Mucosa of descending colon (tissue), 3 donors: ENCODE measurements around the gene YBX2. TPM values are rescaled to one million over a fixed set of nuclear protein-coding genes. Genes with fewer than 3 reads are reported as not detected.

Source experiments
- ATAC-seq: fragments of 200-7000 bp; cut with Tn5 transposase; one replicate; pipeline ENCODE4 v1.9.1; 2020; ENCODE audit warnings: mild to moderate bottlenecking, moderate library complexity
- DNase-seq, 3 donors: peaks; one replicate each; pipeline ENCODE4 v3.0.0-alpha.2; 2020
- H3K36me3 ChIP-seq: fragments of 200-600 bp; one replicate; pipeline ENCODE4 v1.8.0; 2021; ENCODE audit warnings: low read depth, mild to moderate bottlenecking
- H3K4me1 ChIP-seq: fragments of 200-600 bp; one replicate; pipeline ENCODE4 v1.8.0; 2021; ENCODE audit warnings: low read depth, mild to moderate bottlenecking
- H3K4me3 ChIP-seq: fragments of 200-600 bp; one replicate; pipeline ENCODE4 v1.8.0; 2021; ENCODE audit warnings: mild to moderate bottlenecking
- H3K9me3 ChIP-seq: fragments of 200-600 bp; one replicate; pipeline ENCODE4 v1.8.0; 2021; ENCODE audit warnings: mild to moderate bottlenecking
- CTCF ChIP-seq: fragments of 200-600 bp; IDR thresholded peaks from one replicate; pipeline ENCODE4 v1.8.0; 2022; ENCODE audit warnings: antibody characterized with exemption, mild to moderate bottlenecking
- intact Hi-C, 2 donors: fragments of 100-400 bp; cut with DNase I in 1 of 2; cut with micrococcal nuclease in 1 of 2; formaldehyde crosslinking; loops; one replicate each; pipeline versions ENCODE4 v1.11.0 to v1.11.1; 2022; cut with DNase I, micrococcal nuclease
- total RNA-seq, 3 donors: library from RNA; stranded (reverse); fragmentation: NEBNext Ultra II Directional in 2 of 3; extraction: Animal tissue kit (Norgen Biotek cat#: 25700) in 2 of 3; gene quantifications; one replicate each; pipeline versions ENCODE4 v1.2.1 to v1.2.4, GENCODE V29; 2021 to 2023
- donor health status: DM: no; HTN: no; CAD: no; lungs with moderate emphysema.
- donor health status: DM: no; HTN: no; CAD: no.
- donor health status: DM: no; HTN: yes; CAD: no.

The YBX2 gene
- total RNA-seq, 3 donors from 2014 or later: 17.9 to 71.4 (median 37.8) TPM

GRCh38 chr17:7304179-7304578 lies 9.7 kb upstream of the YBX2 start:
- no peaks in the 10 kb centered on the region for H3K9me3 ChIP-seq
- peaks cover 6% of the 10 kb centered on the region for H3K36me3 ChIP-seq
- no peak overlapping the region for H3K4me3 ChIP-seq
- no peak for TF ChIP-seq CTCF
- peaks cover 3% of the 10 kb centered on the region for H3K4me1 ChIP-seq
- intact Hi-C loops: no loop called here
- ATAC-seq: no peak
- DNase-seq: no peak

- peak; percentile 92 for TF ChIP-seq CTCF
- H3K9me3 ChIP-seq: no peaks in the 10 kb centered on the region
- DNase-seq (peak; percentile 85 to 91 (median 86)), ATAC-seq (peak; percentile 52)
- intact Hi-C loops: no loop called here
- H3K4me1 ChIP-seq: peaks cover 20% of the 10 kb centered on the region
- H3K36me3 ChIP-seq: no peaks in the 10 kb centered on the region
- no peak overlapping the region for H3K4me3 ChIP-seq
These were observed 1.9 kb upstream of the YBX2 start for GRCh38 chr17:7296189-7296861.

- no peaks in the 10 kb centered on the region for H3K9me3 ChIP-seq
- intact Hi-C loops: no loop called here
- DNase-seq: peak in 2 of 3 donors; percentile 52 to 56
- H3K4me1 ChIP-seq: peaks cover 23% of the 10 kb centered on the region
- peak; percentile 25 for ATAC-seq
- H3K36me3 ChIP-seq: no peaks in the 10 kb centered on the region
- no peak overlapping the region for H3K4me3 ChIP-seq
- TF ChIP-seq CTCF: no peak
These were observed 1.1 kb upstream of the YBX2 start for GRCh38 chr17:7295230-7296180.

- no peak for TF ChIP-seq CTCF
- H3K36me3 ChIP-seq: no peaks in the 10 kb centered on the region
- ATAC-seq (peak; percentile 67), DNase-seq (peak; percentile 93 to 97 (median 94))
- peaks cover 23% of the 10 kb centered on the region for H3K4me1 ChIP-seq
- intact Hi-C loops: no loop called here
- no peak overlapping the region for H3K4me3 ChIP-seq
- H3K9me3 ChIP-seq: no peaks in the 10 kb centered on the region
These were observed 424 bp downstream of the YBX2 start for GRCh38 chr17:7293816-7294613.

- Histone ChIP-seq H3K36me3 (no peaks in the 10 kb centered on the region), H3K4me1 (peaks cover 23% of the 10 kb centered on the region), H3K4me3 (no peak overlapping the region), H3K9me3 (no peaks in the 10 kb centered on the region)
- TF ChIP-seq CTCF: no peak
- ATAC-seq (no peak), DNase-seq (peak in 2 of 3 donors; percentile 52 to 55)
- intact Hi-C loops: no loop called here
These were observed 1.3 kb downstream of the YBX2 start for GRCh38 chr17:7293159-7293558.
